ENCODE results near the gene MRAS. TPM values are rescaled to one million over a fixed set of nuclear protein-coding genes. Genes with fewer than 3 reads are reported as not detected.

The MRAS gene
- polyA plus RNA-seq, 1 of the 3 experiments (the other 2 are of a cell fraction): 25.0 TPM

DNA sequence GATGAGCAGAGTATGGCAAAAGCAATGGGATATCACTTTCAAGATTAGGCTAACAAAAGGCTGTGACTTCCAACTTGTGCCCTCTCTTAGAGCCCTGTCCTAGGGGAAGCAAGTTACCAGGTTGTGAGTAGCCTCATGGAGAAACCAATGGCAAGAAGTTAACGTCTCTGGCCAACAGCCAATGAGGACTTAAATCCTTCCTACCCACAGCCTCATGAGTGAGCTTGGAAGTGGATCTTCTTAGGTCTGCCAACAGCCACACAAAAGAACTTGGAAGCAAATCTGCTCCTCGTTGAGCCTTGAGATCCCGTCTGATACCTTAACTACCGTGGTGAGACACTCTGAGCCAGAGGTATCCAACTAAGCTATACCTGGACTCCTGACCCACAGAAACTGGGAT, 24.4 kb upstream of the MRAS start:
- H3K79me2 ChIP-seq (ENCODE audit: insufficient read depth): no peaks in the 10 kb centered on the region
- no peak overlapping the region for H3K4me3 ChIP-seq (ENCODE audit: low read depth in 2 of 2, low read length in 1 of 2)
- TF ChIP-seq TAF1 (IDR thresholded peaks at IDR 0.05; ENCODE audit: borderline replicate concordance, low read depth, low read length) (no peak), JUND (IDR thresholded peaks at IDR 0.05) (no peak), FOSL2 (IDR thresholded peaks at IDR 0.05; ENCODE audit: borderline replicate concordance, low read depth) (no peak), FOXJ3 (CRISPR knock-in tag; IDR thresholded peaks at IDR 0.05) (no peak), EP300 (IDR thresholded peaks at IDR 0.05; ENCODE audit: borderline replicate concordance in 1 of 2, low read depth in 1 of 2, low read length in 1 of 2) (no peak), SMC3 (IDR thresholded peaks at IDR 0.05; ENCODE audit: low read depth, low read length) (no peak), SIN3A (IDR thresholded peaks at IDR 0.05; ENCODE audit: borderline replicate concordance, low read depth, low read length) (no peak), REST (IDR thresholded peaks at IDR 0.05; ENCODE audit: low read depth, low read length) (no peak), RFX5 (IDR thresholded peaks at IDR 0.05; ENCODE audit: low read length) (no peak), FOXM1 (IDR thresholded peaks at IDR 0.05; ENCODE audit: low read depth) (no peak), POLR2AphosphoS5 (IDR thresholded peaks at IDR 0.05; ENCODE audit: low read depth, low read length) (no peak), CHD2 (IDR thresholded peaks at IDR 0.05; ENCODE audit: low read length, partially characterized antibody) (no peak)
- H3K9me3 ChIP-seq: no peaks in the 10 kb centered on the region
- H3K27me3 ChIP-seq (ENCODE audit: insufficient read depth): no peaks in the 10 kb centered on the region
- WGBS (ENCODE audit: low lambda C conversion rate): 78% methylated on average over 4 of the region's 4 CpGs
- H3F3A ChIP-seq (replicated peaks; ENCODE audit: insufficient read depth): no peaks in the 10 kb centered on the region
- peaks cover 3 to 5% of the 10 kb centered on the region in 2 experiments; a peak in 2 of 4 replicates for H3K4me1 ChIP-seq (ENCODE audit: control insufficient read depth in 1 of 2, insufficient read depth in 2 of 2, low read depth in 1 of 2, low read length in 1 of 2)
- no peaks in the 10 kb centered on the region for H4K20me1 ChIP-seq (ENCODE audit: insufficient read depth)
- CTCF ChIA-PET: no interaction called here
- no peak for DNase-seq
- no peak overlapping the region for H2AFZ ChIP-seq (ENCODE audit: low read depth)
- POLR2A ChIA-PET: no interaction called here
- H3K4me2 ChIP-seq: no peak overlapping the region
- H3K27ac ChIP-seq (ENCODE audit: low read depth in 2 of 2, low read length in 1 of 2): no peak overlapping the region
- H3K36me3 ChIP-seq (replicated peaks in 1 of 2; ENCODE audit: control insufficient read depth in 1 of 2, insufficient read depth in 2 of 2, low read length in 1 of 2): no peaks in the 10 kb centered on the region
- H3K9ac ChIP-seq: no peak overlapping the region
- no peaks in the 10 kb centered on the region for H3K9me2 ChIP-seq

GRCh38 chr3:138325990-138326389, 22.4 kb upstream of the MRAS start:
- no peaks in the 10 kb centered on the region for H4K20me1 ChIP-seq (ENCODE audit: insufficient read depth)
- H3K4me1 ChIP-seq (ENCODE audit: control insufficient read depth in 1 of 2, insufficient read depth in 2 of 2, low read depth in 1 of 2, low read length in 1 of 2): peaks cover 3 to 5% of the 10 kb centered on the region in 2 experiments; a peak in 2 of 4 replicates
- H3K9ac ChIP-seq: no peak overlapping the region
- ChIA-PET POLR2A (no interaction called here), CTCF (no interaction called here)
- no peaks in the 10 kb centered on the region for H3K9me3 ChIP-seq
- no peaks in the 10 kb centered on the region for H3K79me2 ChIP-seq (ENCODE audit: insufficient read depth)
- no peaks in the 10 kb centered on the region for H3K27me3 ChIP-seq (ENCODE audit: insufficient read depth)
- no peaks in the 10 kb centered on the region for H3K9me2 ChIP-seq
- no peak overlapping the region for H3K4me2 ChIP-seq
- H3K36me3 ChIP-seq (replicated peaks in 1 of 2; ENCODE audit: control insufficient read depth in 1 of 2, insufficient read depth in 2 of 2, low read length in 1 of 2): no peaks in the 10 kb centered on the region
- H3K27ac ChIP-seq (ENCODE audit: low read depth in 2 of 2, low read length in 1 of 2): no peak overlapping the region
- peaks cover 7% of the 10 kb centered on the region for H3F3A ChIP-seq (replicated peaks; ENCODE audit: insufficient read depth)
- no peak overlapping the region for H2AFZ ChIP-seq (ENCODE audit: low read depth)
- H3K4me3 ChIP-seq (ENCODE audit: low read depth in 2 of 2, low read length in 1 of 2): no peak overlapping the region
- DNase-seq: no peak
- TF ChIP-seq MXI1 (IDR thresholded peaks at IDR 0.05; ENCODE audit: low read depth, low read length): no peak
- TF ChIP-seq USF1 (IDR thresholded peaks at IDR 0.05; ENCODE audit: borderline replicate concordance, low read depth): no peak
- TF ChIP-seq SMC3 (IDR thresholded peaks at IDR 0.05; ENCODE audit: low read depth, low read length): no peak
- no peak for TF ChIP-seq TAF1 (IDR thresholded peaks at IDR 0.05; ENCODE audit: borderline replicate concordance, low read depth, low read length)
- TF ChIP-seq YY1 (IDR thresholded peaks at IDR 0.05; ENCODE audit: low read depth): no peak
- TF ChIP-seq RFX5 (IDR thresholded peaks at IDR 0.05; ENCODE audit: low read length): no peak
- TF ChIP-seq, protein P1, sequence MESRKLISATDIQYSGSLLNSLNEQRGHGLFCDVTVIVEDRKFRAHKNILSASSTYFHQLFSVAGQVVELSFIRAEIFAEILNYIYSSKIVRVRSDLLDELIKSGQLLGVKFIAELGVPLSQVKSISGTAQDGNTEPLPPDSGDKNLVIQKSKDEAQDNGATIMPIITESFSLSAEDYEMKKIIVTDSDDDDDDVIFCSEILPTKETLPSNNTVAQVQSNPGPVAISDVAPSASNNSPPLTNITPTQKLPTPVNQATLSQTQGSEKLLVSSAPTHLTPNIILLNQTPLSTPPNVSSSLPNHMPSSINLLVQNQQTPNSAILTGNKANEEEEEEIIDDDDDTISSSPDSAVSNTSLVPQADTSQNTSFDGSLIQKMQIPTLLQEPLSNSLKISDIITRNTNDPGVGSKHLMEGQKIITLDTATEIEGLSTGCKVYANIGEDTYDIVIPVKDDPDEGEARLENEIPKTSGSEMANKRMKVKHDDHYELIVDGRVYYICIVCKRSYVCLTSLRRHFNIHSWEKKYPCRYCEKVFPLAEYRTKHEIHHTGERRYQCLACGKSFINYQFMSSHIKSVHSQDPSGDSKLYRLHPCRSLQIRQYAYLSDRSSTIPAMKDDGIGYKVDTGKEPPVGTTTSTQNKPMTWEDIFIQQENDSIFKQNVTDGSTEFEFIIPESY (IDR thresholded peaks at IDR 0.05; ENCODE audit: borderline replicate concordance, low read depth): no peak
- TF ChIP-seq GATA2 (CRISPR knock-in tag; IDR thresholded peaks at IDR 0.05): no peak
- TF ChIP-seq FOXJ3 (CRISPR knock-in tag; IDR thresholded peaks at IDR 0.05): no peak
- TF ChIP-seq FOSL2 (IDR thresholded peaks at IDR 0.05; ENCODE audit: borderline replicate concordance, low read depth): no peak
- TF ChIP-seq RCOR1 (IDR thresholded peaks at IDR 0.05; ENCODE audit: low read length): no peak
- no peak for TF ChIP-seq REST (IDR thresholded peaks at IDR 0.05; ENCODE audit: low read depth, low read length)

Data from SK-N-SH (cell line).